ENCODE measurements around the gene PNPLA1.

PNPLA1 gene

GRCh38 chr6:36269834-36270705 is at the start of gene PNPLA1:
PNPLA1 (plus strand) TSS chr6:36270060; CDS start chr6:36270460, 400 bp downstream.
- DNase-seq: no peak

DNA sequence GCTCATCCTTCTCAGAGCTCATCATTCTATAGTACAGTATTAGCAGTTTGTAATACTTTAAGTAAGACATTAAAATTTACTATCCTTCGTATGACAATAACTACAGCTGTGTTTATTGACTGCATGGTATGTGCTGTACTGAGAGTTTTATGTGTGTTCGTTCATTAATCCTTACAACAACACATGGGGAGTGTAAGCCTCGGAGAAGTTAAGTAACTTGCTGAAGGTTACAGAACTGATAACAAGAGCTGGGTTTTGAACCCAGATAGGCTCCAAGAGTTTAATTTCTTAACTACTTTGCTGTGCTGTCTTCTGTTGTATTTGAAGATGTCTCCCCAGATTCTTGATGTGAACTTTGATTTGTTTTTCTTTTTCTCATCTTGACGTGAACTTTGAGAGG is 49.6 kb upstream of the PNPLA1 start:
- DNase-seq: no peak

- no peak for DNase-seq
Measured at GRCh38 chr6:36221674-36222073, 48.2 kb upstream of the PNPLA1 start.

DNA sequence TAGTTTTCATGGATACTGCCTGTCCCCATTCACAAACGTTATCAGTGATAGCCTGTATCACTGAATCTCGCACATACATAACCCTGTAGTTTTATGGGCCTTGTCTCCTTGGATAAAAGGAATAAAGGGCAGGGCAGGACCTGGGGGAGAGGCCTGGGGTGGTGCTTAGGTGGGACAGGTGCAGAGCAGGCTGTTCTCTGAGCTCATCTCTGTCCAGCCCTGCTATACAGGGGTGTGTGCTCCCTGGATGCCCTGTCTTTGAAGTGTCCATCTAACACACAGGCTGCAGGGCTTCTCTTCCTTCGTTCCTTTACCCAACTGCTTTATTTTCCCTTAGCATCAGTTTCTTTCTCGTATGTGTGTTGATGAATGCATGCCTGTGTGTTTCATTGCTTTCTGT is 46.9 kb upstream of the PNPLA1 start:
- DNase-seq: no peak

GRCh38 chr6:36223706-36224105 is 46.2 kb upstream of the PNPLA1 start:
- DNase-seq: no peak

GRCh38 chr6:36224918-36225461 is 44.9 kb upstream of the PNPLA1 start:
- DNase-seq: no peak

- DNase-seq: no peak
Measured at GRCh38 chr6:36226438-36227047, 43.3 kb upstream of the PNPLA1 start.

DNA sequence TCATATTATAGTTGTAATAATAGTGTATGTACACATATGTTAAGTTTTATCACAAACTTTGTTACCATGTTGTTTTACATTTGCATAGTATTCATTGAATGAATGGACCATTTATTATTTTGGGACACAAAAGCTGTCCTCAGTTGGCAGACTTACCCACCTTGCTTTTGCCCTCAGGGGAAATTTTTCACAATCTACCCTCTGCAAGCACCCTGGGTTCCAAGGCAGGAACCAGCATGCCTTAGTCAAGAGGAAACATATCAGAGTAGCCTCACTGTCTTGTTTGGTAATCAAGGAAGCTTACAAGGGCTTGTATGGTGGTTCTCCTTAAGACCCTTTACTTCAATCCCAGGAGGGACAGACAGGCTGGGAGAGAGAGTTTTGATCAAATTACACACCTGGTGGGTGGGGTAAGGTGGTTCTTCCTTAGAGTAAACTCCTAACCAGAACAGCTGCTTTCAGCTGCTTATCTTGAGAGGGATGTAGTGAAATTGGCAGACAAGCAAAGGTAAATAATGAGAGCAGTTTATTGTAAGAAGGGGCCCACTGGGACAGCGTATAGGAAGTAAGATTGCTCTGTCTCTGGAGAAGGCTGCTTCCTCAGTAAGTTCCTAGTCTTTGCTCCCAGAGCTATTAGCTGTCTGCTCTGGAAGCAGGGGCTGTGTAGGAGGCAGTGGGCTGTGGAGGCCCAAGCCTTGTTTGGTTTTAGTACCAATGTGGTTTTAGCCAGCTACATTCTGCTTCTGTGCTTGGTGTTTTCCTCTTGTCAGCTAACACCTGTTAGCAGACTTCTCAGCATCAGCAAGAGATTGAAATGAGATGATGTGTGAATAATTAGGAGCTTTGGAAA is 42.3 kb upstream of the PNPLA1 start:
- DNase-seq: no peak

GRCh38 chr6:36229223-36229622 is 40.6 kb upstream of the PNPLA1 start:
- DNase-seq: no peak

GRCh38 chr6:36230371-36230770 is 39.5 kb upstream of the PNPLA1 start:
- no peak for DNase-seq

GRCh38 chr6:36232172-36232571 is 37.7 kb upstream of the PNPLA1 start:
- DNase-seq: no peak

DNA sequence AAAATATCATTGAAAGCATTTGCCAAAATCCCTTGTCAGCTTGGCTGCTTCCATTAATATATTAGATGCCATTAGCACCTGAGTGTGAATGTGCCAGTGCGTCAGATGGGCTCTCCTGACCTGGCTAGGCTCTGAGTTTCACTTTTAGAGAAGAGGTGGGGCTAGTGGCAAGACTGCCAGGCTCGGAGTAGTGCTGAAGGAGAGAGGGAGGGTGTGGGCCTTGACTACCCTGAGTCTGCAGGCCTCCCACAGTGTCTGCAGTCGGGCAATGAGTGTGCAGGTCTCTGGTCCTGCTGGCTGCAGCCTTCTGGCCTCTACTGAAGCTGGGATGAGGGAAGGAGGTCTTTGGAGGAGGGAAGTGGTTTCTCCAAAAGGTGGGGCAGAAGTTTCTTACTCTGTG is 34.6 kb upstream of the PNPLA1 start:
- no peak for DNase-seq

DNA sequence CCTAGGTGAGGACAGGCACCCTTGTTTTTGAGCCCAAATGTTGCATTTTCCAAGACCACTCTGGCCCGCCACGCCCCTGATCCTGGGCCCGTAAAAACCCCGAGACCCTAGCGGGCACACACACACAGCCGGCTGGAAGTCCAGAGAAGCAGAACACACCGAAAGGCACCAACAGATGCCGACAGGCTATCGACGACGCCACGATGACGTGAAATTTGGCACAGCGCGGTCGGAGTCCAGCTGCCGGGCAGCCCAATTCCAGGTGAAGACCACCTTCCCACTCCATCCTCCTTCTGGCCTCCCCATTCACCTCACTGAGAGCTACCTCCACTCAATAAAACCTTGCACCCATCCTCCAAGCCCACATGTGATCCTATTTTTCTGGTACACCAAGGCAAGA is 34.0 kb upstream of the PNPLA1 start:
- DNase-seq: no peak

GRCh38 chr6:36239774-36240173 is 30.1 kb upstream of the PNPLA1 start:
- no peak for DNase-seq

DNA sequence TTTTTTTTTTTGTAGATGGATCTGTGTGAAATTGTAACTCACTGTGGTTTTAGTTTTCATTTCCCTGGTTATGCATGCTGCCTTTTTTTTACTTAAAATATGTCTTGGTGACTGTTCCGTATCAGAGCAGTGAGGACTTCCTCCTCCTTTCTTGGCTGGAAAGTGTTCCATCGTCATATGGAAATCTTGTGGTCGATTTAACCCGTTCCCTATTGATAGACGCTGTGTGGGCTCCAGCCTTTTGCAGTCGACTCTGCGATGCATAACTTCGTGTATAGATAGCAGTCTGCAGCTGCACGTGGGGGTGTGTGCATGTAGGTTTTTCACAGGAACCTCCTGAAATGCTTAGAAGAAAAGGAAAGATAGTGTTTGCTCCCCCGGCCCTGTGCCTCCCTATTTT is 28.1 kb upstream of the PNPLA1 start:
- no peak for DNase-seq

DNA sequence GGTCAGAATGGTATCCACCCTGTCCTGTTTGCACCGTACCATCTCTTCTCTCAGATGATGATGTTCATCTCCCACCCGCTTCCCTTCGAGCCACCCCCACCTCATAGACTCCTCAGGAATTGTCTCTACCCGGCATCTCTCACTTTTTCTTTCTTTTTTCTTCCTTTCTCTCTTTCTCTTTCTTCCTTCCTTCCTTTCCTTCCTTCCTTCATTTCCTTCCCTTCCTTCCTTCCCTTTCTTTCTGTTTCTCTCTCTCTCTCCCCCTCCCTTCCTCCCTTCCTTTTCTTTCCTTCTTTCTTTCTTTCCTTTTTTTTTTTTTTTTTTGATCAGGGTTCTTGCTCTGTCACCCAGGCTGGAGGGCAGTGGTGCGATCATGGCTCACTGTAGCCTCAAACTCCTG is 27.7 kb upstream of the PNPLA1 start:
- no peak for DNase-seq

DNA sequence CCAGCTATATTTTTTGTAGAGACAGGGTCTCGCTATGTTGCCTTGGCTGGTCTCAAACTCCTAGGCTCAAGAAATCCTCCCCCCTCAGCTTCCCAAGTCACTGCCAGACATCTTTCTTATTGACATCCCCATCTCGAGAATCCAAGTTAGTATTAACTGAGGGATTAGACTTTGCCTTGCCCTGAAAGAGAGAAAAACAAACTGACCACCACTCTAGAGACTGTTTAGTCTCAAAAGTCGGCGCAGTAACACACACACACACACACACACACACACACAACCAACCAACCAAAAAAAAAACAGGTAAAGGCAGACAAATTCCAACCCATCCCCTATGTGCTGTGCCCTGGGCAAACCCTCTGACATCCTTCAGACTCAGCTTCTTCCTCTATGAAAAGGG is 27.2 kb upstream of the PNPLA1 start:
- no peak for DNase-seq

- DNase-seq: no peak
Measured at GRCh38 chr6:36243562-36244212, 26.2 kb upstream of the PNPLA1 start.

DNA sequence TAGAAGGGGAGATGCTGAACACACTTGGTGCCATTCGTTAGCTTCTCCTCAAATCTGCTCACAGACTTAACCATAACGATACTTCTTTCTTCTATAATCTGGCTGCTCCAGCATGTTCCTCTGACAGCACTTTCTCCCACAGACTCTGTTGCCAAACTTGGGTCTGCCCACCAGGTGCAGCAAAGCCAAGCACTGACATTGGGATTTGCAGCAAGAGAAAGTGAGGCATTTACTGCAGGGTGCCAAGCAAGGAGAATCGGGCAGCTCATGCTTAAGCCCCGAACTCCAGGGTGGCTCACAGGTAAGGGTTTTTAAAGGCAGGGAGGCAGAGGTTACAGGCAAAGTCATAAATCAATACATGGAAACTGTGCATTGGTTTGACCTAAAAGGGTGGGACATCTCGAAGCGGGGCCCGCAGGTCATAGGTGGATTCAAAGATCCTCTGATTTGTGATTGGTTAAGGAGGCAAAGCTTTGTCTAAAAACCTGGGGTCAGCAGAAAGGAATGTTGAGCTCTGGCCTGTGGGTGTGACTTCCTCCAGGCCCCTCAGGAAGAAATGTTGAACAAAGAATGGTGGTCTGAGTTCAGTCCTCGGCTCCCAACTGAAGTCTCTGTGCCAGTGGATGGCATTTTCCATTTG is 25.1 kb upstream of the PNPLA1 start:
- DNase-seq: no peak

- no peak for DNase-seq
Measured at GRCh38 chr6:36245572-36246061, 24.2 kb upstream of the PNPLA1 start.

DNA sequence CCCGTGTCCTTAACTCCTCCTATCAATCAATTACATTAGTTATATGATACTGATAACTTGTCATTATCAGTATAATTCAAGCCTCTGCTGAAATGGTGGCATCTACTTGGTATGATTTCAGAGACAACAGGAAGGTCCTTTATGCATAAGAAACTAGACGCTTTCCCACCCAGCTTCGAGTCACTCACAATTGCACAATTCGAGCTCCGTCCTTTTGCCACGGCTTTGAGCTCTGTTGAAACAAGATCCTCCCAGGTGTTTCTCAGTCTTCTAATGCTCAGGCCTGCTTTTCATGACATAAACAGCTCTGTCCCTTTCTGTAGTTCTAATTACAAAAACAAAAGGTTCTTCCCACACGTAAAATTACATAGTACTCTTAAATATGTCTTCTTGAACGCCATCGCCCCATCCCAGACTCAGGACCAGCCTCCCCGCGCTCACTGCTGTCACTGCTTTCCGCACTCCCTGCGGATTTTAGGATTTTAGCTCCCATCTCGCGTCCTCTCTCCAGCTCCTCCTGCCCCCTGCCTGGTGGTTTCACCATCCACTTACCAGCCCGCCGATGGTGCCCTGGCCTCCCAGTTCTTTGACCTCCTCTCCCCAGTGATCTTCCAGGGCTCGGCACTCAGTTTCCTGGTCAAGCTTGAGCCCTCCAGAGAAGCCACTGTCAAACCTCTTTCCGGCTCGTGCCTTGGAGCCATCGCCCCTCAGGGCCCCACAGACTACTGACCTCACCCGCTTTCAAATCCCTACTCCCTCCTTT is 23.2 kb upstream of the PNPLA1 start:
- DNase-seq: no peak
